Kidney (tissue), 14 donors: ENCODE measurements around the gene RELCH. TPM values are rescaled to one million over a fixed set of nuclear protein-coding genes. Genes with fewer than 3 reads are reported as not detected.

Experiments used
- DNase-seq, 5 donors: peaks; one replicate each; pipeline ENCODE4 v3.0.0-alpha.2; 2013 to 2020
- FAIRE-seq: peaks from 2 replicates; lab custom pipeline; 2012; peaks lifted over from hg19 to GRCh38; lab: Jason Lieb, UNC
- H3K27ac ChIP-seq, 2 donors: one replicate each; pipeline ENCODE4 v1.7.0; 2013; ENCODE audit warnings: low read depth in 2 of 2, low read length in 2 of 2, inconsistent platforms in 1 of 2
- H3K27me3 ChIP-seq: one replicate; pipeline ENCODE4 v1.7.1; 2013; ENCODE audit warnings: low read length, inconsistent platforms; ENCODE audit not compliant: control insufficient read depth, insufficient read depth
- H3K36me3 ChIP-seq, 3 donors: one replicate each; pipeline versions ENCODE4 v1.7.0 to v1.7.1; 2013; ENCODE audit warnings: low read length in 3 of 3, control low read depth in 1 of 3, inconsistent platforms in 1 of 3; ENCODE audit not compliant: insufficient read depth in 3 of 3, control insufficient read depth in 2 of 3
- H3K4me1 ChIP-seq, 3 donors: one replicate each; pipeline versions ENCODE4 v1.7.0 to v1.7.1; 2013; ENCODE audit warnings: low read length in 3 of 3, inconsistent platforms in 1 of 3, low read depth in 1 of 3; ENCODE audit not compliant: control insufficient read depth in 2 of 3, insufficient read depth in 2 of 3
- H3K4me3 ChIP-seq, 3 donors: one replicate each; pipeline versions ENCODE4 v1.7.0 to v1.8.1; 2013; ENCODE audit warnings: low read length in 3 of 3, control low read depth in 1 of 3, inconsistent platforms in 1 of 3
- H3K9ac ChIP-seq, 3 donors: one replicate each; pipeline versions ENCODE4 v1.7.0 to v1.7.1; 2013; ENCODE audit warnings: low read length in 3 of 3, control low read depth in 1 of 3, inconsistent platforms in 1 of 3
- H3K9me3 ChIP-seq, 3 donors: one replicate each; pipeline versions ENCODE4 v1.7.0 to v1.7.1; 2013; ENCODE audit warnings: low read length in 3 of 3, control low read depth in 1 of 3, inconsistent platforms in 1 of 3; ENCODE audit not compliant: control insufficient read depth in 2 of 3, insufficient read depth in 1 of 3
- CTCF ChIP-seq: IDR thresholded peaks from 3 replicates; pipeline ENCODE4 v1.5.1; 2012; ENCODE audit warnings: mild to moderate bottlenecking, moderate library complexity, borderline replicate concordance; ENCODE audit not compliant: insufficient read depth; ENCODE audit errors: extremely low read depth
- intact Hi-C: fragments of 100-400 bp; cut with DNase I; formaldehyde crosslinking; loops from one replicate; pipeline ENCODE4 v1.11.1; 2022
- polyA plus RNA-seq: library from polyadenylated mRNA; stranded (reverse); fragments of 350-450 nt; fragmentation: Illumina TruSeq; extraction: RNeasy Lipid Tissue Mini Kit (QIAGEN cat#74804); gene quantifications from one replicate; pipeline ENCODE4 v1.2.3, GENCODE V29; 2014; ENCODE audit warnings: low read depth, low replicate concordance; ENCODE audit not compliant: insufficient read depth
- total RNA-seq: library from RNA; stranded (reverse); fragmentation: NEBNext Ultra II Directional; extraction: Animal tissue kit (Norgen Biotek cat#: 25700); gene quantifications from one replicate; pipeline ENCODE4 v1.2.1, GENCODE V29; 2021
- donor health status: control.
- donor health status: control.
- donor health status: control.
- donor health status: control.
- donor health status: control.
- donor health status: DM: yes; HTN: yes; CAD: no.
- donor health status: Normal renal cell carcinoma (clear cell type).

The RELCH gene
- total and polyA plus RNA-seq, 2 donors from 2014 or later: 9.0 to 39.0 TPM

DNA sequence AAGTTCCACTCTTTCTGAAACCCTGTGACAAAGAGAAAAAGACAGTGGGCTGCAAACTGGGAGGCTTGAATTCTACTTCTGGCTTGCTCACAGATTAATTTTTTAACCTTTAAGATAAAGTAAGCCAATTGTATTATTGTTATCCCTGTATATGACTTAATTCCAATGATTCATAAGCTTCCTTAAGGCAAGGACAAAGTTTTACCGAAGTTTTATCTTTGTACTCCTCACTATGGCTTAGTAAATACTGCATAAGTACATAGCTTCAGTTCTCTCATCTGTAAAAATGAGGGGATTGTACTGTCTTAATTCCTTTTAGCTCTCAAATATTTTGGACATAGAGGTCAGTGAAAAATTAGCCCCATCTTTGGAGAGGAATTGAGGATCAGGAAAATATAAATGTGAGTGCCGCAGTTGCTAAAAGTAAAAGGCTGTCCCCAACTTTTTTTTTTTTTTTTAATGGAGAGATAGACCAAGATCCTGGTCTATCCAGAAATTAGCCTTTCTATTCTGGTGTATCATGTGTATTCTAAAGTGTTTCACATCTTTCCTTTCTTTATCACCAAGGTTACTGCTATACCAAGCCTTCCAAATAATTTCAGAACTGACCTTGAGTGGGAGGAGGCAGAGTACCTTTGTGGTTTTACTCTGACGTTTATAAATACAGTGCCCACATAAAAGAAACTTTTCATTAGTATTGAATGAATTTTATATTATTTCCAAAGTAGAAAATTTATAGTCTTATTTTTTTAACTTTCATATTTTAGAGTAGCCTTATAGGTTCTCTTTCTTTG is 13.3 kb downstream of the RELCH start:
- Histone ChIP-seq H3K9ac (no peak overlapping the region), H3K9me3 (no peaks in the 10 kb centered on the region), H3K4me3 (no peak overlapping the region), H3K27me3 (no peaks in the 10 kb centered on the region), H3K4me1 (peaks cover 0 to 5% (median 4%) of the 10 kb centered on the region in 3 donors), H3K36me3 (no peaks in the 10 kb centered on the region), H3K27ac (no peak overlapping the region)
- FAIRE-seq (no peak), DNase-seq (no peak)
- intact Hi-C loops: no loop called here
- TF ChIP-seq CTCF: no peak

- H3K36me3 ChIP-seq: no peaks in the 10 kb centered on the region
- no peaks in the 10 kb centered on the region for H3K9me3 ChIP-seq
- no peak overlapping the region for H3K27ac ChIP-seq
- no peak overlapping the region for H3K4me3 ChIP-seq
- H3K4me1 ChIP-seq: peaks cover 0 to 5% (median 4%) of the 10 kb centered on the region in 3 donors
- DNase-seq (peak in 2 of 5 donors; percentile 37 to 49), FAIRE-seq (peak; percentile 91)
- H3K27me3 ChIP-seq: no peaks in the 10 kb centered on the region
- no peak for TF ChIP-seq CTCF
- intact Hi-C loops: no loop called here
- H3K9ac ChIP-seq: no peak overlapping the region
Observed at GRCh38 chr18:62201870-62202269, 14.8 kb downstream of the RELCH start.

GRCh38 chr18:62205824-62206223 is 18.8 kb downstream of the RELCH start:
- DNase-seq: no peak
- Histone ChIP-seq H3K27ac (no peak overlapping the region), H3K9me3 (no peaks in the 10 kb centered on the region), H3K9ac (no peak overlapping the region), H3K4me3 (no peak overlapping the region), H3K36me3 (no peaks in the 10 kb centered on the region), H3K4me1 (no peaks in the 10 kb centered on the region), H3K27me3 (no peaks in the 10 kb centered on the region)
- intact Hi-C loops: no loop called here
- no peak for TF ChIP-seq CTCF
- FAIRE-seq: no peak
